Forelimb muscle (tissue), 1 donor: ENCODE measurements around the gene TRAPPC12. TPM values are rescaled to one million over a fixed set of nuclear protein-coding genes. Genes with fewer than 3 reads are reported as not detected.
"Not testable (repeated sequence)": the region's sequence is repeated elsewhere in the genome, so short reads cannot be mapped to it uniquely, and the experiment has no call there.

ENCODE experiments used
- DNase-seq: peaks from one replicate; pipeline ENCODE4 v3.0.0-alpha.2; 2013; ENCODE audit warnings: low read depth
- polyA plus RNA-seq: library from polyadenylated mRNA; unstranded; fragments of 120-200 nt; gene quantifications from one replicate; pipeline ENCODE4 v1.2.1, GENCODE V29; 2013; ENCODE audit not compliant: insufficient read length

Gene TRAPPC12
- polyA plus RNA-seq, 1 donor, result 68.5 TPM

DNA sequence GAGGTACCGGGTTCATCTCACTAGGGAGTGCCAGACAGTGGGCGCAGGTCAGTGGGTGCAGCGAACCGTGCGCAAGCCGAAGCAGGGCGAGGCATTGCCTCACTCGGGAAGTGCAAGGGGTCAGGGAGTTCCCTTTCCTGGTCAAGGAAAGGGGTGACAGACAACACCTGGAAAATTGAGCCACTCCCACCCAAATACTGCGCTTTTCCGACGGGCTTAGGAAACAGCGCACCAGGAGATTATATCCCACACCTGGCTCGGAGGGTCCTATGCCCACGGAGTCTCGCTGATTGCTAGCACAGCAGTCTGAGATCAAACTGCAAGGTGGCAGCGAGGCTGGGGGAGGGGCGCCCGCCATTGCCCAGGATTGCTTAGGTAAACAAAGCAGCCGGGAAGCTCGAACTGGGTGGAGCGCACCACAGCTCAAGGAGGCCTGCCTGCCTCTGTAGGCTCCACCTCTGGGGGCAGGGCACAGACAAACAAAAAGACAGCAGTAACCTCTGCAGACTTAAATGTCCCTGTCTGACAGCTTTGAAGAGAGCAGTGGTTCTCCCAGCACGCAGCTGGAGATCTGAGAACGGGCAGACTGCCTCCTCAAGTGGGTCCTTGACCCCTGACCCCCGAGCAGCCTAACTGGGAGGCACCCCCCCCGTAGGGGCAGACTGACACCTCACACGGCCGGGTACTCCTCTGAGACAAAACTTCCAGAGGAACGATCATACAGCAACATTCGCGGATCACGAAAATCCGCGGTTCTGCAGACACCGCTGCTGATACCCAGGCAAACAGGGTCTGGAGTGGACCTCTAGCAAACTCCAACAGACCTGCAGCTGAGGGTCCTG lies 9.9 kb upstream of the TRAPPC12 start:
- DNase-seq, result not testable (repeated sequence)

DNA sequence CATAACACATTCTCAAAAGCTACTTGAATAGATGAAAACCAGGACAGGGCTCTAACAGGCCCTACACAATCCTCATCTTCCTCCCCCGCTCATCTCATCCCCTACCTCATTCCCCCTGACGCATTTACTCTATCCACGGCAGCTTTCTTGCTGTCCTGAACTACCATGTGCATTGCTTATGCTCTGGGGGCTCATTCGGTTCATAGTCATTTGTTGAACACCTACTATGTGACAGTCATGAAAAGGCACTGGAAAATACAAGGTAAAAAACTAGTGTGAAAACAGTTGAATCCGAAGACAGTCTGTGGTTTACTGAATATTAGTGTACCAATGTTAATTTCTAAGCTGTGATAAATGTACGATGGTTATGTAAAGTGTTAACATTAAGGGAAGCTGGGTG lies 2.7 kb upstream of the TRAPPC12 start:
- DNase-seq, result no peak

DNA sequence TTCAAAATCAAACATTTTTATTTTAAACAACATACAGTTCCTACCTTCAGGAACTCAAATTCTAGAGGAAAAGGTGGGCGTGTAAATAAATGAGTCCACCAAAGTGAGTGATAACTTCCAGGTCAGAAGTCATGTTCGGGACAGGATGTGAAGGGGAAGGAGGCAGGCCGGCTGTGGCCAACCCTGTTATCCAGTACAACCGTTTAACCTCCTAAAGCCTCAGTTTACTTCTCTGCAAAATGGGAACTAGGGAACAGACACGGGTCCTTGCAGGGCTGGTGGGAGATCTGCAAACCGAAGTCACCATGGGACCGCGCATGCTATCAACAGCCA lies 2.2 kb upstream of the TRAPPC12 start:
- DNase-seq, result no peak

DNA sequence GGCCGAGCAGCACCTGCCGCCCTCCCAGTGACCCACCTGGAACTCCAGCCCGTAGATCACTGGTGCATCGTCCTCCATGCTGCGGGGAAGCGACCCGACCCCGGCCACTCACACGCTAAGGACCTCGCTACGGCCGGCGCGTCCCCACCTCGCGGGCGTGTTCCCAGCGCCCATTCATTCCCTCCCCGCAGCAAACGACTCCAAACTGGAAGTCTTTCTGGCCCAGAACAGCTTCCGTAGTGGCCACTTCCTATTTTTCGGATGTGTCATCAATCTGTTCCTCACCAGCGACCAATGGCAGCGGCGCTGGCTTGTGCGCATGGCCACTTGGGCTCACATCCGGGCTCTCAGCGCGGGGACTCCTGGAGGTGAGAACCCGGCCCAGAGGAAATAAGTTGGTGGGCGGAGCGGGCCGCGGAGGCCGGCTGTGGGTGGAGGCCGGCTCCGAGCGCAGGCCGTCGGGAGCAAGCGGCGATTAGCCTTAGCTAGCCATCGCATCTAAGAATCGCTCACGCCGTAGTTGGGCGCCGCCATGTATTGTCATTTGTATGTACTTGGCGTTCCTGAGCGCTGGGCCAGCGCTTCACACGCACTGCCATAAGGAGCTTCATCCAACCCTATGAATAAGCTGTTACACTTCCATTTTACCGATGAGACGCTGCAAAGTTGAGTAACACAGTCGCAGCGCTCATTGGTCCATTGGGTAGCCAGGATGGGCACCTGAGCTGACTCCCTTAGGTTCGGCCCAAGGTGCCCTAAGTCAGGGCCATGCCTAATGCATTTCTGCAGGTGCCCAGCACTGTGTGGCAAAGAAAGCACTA lies 1.7 kb upstream of the TRAPPC12 start, which contains the start of gene EIPR1:
Gene EIPR1 (minus strand): TSS at position 207 of the 821 bp plus-strand sequence. CDS start 129 bp downstream, at position 78.
- DNase-seq, result peak; percentile 94

DNA sequence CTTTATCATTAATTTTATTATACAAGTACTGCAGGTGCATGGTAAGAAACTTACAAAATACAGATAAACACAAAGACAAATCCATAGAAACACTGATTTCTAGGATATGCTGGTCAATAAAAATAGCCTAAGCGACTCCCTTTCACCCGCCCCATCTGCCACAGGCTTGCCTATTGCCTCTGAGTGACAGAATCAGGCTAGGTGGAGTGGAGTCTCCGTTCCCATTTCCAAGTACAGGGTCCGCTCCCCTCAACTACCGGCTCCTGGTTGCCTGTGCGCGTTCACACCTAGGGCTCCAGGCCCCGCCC lies 201 bp upstream of the TRAPPC12 start:
- no peak for DNase-seq

DNA sequence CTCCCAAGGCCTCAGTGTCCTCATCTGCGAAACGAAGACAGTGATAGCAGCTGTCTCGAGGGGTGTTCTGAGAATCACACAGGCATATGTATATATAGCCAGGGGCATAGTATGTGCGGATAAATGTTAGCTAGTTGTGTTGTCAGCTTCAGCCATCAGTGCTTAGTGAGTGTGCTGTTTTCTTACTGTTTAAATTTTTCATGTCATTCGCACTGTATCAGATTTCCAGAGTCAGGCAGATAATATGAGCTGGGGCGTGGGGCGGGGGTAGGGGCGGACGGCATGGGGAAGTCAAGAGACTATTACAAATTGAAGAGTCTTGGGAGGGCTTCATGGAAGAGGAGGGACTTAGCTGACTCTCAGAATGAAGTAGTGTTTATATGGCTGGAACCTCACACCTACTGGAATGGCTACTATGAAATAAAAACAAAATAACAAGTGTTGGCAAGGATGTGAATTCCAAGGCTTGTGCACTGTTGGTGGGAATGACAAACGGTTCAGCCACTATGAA lies 7.0 kb downstream of the TRAPPC12 start:
- DNase-seq, result no peak

DNA sequence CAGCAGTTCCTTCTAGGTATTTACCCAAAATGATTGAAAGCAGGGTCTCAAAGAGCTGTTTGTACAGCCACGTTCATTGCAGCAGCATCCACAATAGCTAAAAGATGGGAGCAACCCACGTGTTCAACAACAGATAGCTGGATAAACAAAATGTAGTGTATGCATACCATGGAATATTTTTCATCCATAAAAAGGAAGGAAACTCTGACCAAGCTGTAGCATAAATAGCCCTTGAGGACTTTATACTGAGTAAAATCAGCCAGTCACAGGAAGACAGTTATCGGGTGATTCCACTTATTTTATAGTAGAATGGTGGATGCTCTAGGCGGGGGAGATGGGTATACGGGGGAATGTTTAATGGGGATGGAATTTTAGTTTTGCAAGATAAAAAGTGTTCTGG lies 7.5 kb downstream of the TRAPPC12 start:
- no peak for DNase-seq

DNA sequence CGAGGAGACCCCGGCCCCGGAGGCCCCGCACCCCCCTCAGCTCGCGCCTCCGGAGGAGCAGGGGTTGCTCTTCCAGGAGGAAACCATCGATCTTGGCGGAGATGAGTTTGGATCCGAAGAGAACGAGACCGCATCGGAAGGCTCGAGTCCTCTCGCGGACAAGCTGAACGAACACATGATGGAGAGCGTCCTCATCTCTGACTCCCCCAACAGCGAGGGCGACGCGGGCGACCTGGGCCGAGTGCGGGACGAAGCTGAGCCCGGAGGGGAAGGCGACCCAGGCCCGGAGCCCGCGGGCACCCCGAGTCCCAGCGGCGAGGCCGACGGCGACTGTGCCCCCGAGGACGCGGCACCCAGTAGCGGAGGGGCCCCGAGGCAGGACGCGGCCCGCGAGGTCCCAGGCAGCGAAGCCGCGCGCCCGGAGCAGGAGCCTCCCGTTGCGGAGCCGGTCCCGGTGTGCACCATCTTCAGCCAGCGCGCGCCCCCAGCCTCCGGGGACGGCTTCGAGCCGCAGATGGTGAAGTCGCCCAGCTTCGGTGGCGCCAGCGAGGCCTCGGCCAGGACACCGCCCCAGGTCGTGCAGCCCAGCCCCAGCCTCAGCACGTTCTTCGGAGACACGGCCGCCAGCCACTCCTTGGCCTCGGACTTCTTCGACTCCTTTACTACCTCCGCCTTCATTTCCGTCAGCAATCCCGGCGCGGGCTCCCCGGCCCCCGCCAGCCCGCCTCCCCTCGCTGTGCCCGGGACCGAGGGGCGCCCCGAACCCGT lies 8.3 kb downstream of the TRAPPC12 start:
- DNase-seq, result no peak

GRCh38 chr2:3388412-3388738 lies 8.9 kb downstream of the TRAPPC12 start:
- no peak for DNase-seq

- no peak for DNase-seq
Measured at GRCh38 chr2:3389193-3389592, 9.7 kb downstream of the TRAPPC12 start.

- DNase-seq, result no peak
Measured at GRCh38 chr2:3390041-3390440, 10.5 kb downstream of the TRAPPC12 start.

DNA sequence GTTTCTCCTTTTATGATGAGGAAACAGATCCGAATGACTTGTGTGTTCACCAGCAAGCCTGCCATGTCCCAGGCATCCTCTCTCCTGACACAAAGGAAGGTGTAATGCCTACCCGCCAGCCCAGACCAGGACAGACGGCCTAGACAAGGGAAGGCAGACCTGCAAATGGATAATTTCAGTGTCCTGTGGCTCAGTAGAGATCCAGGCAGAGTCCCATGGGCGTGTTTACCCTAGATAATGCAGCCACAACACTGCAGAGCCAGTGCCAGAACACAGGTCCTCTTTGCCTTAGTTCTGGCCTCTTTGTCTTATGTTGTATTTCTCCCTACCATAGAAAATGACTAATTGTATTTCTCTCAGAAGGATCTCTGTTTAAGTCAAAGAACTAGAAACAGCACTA lies 12.7 kb downstream of the TRAPPC12 start:
- no peak for DNase-seq

DNA sequence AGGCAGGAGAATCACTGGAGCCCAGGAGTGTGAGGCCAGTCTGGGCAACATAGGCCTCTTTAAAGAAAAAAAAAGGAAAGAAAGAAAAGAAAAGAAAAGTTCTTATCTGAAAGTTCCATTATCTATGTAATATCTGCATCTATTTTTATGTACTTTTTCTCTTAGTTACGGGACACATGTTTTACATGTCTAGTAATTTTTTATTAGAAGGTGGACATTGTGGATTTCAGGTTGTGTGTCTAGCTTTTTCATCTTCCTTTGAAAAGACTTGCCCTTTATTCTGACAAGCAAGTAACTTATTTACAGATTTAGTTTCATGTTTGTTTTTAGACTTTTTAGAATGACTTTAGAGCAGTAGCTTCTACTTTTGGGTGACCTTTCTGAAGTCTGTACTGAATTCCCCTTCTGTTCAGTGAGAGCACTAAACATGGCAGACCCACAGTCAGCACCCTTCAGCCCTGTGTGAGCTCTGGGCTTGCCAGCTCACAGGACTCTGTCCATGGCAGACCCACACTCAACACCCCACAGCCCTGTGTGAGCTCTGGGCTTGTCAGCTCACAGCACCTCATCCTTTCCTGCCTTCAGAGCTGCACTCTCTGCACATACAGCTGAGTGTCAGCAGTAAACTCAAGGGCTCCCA lies 17.5 kb downstream of the TRAPPC12 start:
- DNase-seq, result no peak

- no peak for DNase-seq
Measured at GRCh38 chr2:3398857-3399256, 19.4 kb downstream of the TRAPPC12 start.

DNA sequence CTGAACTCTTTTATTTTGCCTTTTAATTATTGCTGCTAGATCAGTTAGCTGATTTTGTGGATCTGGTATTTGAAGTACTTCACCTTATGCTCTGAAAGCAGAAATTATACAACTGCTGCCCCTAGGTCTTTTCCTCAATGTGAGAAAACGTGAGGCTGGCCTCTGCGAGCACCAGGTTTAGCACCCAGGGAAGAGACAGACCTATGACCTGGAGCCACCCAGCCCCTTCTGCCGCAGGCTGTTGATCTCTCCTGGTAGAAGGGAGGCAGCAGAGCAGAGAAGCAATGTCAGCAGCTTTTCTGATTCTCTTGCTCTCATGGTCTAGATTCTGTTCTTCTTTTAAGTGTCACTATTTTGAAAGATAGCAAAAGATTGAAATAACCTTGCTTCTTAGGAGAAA lies 19.9 kb downstream of the TRAPPC12 start:
- DNase-seq, result no peak

DNA sequence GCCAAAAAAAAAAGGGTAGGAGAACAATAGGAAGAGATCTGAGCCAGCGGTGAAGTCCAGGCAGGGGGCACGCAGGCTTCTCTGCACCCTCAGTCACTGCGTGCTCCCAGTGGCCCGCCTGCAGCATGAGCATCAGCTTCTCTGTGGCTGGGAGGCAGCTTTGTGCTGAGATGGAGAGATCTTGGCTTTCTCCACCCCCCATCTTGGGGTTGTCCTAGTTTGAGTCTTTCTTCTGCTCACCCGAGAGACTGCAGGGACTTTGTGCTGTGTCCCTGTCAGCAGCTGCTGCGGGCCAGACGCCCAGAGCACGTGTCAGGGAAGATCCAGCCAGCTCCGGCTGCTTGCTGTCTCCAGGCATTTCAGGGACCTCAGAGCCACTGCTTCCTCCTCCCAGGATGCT lies 20.3 kb downstream of the TRAPPC12 start:
- no peak for DNase-seq

DNA sequence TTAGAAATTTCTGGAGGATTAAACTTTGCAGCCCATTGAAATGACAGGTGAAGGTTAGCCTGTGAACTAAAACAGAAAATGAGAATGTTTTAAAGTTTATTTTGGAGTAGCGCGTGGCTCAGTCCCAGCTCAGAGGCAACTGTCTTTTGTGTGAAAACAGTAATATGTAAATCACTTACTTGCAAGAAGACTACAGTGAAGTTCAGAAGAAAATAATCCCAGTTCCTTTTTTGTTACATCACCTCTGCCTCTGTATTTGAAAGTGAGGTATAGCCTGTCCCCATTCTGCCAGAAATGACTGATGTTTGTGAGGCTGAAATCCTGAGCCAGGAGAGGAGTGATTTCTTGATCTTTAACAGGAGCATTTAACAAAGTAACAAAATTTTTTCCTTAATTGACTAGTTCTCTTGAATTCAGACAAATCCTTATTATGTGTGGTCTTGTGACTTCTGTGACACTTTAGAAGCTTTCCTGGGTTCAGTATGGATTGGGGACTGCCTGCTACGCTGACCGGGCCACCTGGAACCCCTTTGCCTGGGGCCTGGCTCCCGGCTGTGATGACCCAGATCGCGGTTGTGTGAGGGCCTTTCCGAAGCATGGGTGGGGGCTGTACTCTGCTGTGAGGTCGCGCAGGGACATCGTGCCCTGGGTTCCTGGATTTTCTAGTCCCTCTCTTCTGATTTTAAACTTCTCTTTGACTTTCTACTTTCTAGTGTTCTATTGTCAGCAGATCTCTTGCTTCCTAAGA lies 24.3 kb downstream of the TRAPPC12 start:
- DNase-seq, result no peak

DNA sequence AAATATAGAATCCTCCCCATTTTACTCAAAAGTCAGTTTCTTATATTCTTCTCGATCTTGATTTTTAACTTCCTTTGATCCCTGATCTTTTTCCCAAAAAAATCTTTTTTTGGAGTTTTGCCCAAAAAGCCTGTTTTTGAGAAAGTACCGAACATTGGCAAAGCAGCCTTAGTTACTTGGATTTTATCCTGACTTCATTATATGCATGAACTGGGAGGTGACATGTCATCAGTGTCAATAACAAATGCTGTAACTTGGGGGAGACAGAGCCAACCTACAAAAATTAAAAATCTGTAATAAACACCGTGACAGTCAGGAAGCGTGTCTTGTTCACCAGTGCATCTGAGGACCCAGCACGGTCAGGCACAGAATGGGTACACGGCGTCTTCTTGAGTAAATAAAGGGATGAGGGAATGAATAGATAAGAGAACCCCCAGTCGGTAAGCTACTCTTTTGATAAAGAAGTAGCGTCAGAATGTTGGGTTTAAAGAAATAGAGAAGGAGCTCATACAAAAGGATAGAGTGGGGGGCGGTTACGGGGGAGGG lies 24.9 kb downstream of the TRAPPC12 start:
- no peak for DNase-seq

- no peak for DNase-seq
Measured at GRCh38 chr2:3405307-3405706, 25.8 kb downstream of the TRAPPC12 start.

DNA sequence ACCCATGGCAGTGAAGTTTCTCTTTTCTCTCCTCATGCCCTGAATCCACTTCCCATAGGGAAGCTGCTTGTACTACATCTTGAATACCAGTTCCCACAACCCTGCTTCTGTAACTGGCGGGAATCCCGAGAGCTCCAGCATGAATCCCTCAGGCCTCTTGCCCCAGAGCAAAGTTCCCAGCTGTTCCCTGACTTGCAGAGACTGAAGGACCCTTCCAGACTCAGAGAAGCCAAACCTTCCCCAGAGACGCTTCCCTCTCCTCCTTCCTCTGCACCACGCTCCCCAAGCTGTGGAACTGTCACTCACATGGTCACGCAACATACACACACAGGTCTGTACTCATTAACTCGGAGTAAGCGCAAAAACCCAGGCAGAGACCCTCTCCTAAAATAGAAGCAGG lies 26.4 kb downstream of the TRAPPC12 start:
- no peak for DNase-seq

- no peak for DNase-seq
Measured at GRCh38 chr2:3406501-3406900, 27.0 kb downstream of the TRAPPC12 start.
